ENCODE measurements around the gene NPEPL1.

The NPEPL1 gene

GRCh38 chr20:58700121-58700821 is 7.7 kb downstream of the NPEPL1 start:
- DNase-seq (ENCODE audit: low read depth in 2 of 3, low spot score in 1 of 3) = peak in 1 of 3 donors; percentile 18

- DNase-seq (ENCODE audit: low read depth in 2 of 3, low spot score in 1 of 3) = no peak
Observed at GRCh38 chr20:58700823-58701222, 8.2 kb downstream of the NPEPL1 start.

GRCh38 chr20:58701431-58702160 is 9.0 kb downstream of the NPEPL1 start:
- no peak for DNase-seq (ENCODE audit: low read depth in 2 of 3, low spot score in 1 of 3)

- DNase-seq (ENCODE audit: low read depth in 2 of 3, low spot score in 1 of 3) = no peak
Observed at GRCh38 chr20:58702161-58702510, 9.5 kb downstream of the NPEPL1 start.

- no peak for DNase-seq (ENCODE audit: low read depth in 2 of 3, low spot score in 1 of 3)
Observed at GRCh38 chr20:58702859-58703648, 10.5 kb downstream of the NPEPL1 start.

GRCh38 chr20:58703765-58704371 is 11.3 kb downstream of the NPEPL1 start:
- no peak for DNase-seq (ENCODE audit: low read depth in 2 of 3, low spot score in 1 of 3)

- no peak for DNase-seq (ENCODE audit: low read depth in 2 of 3, low spot score in 1 of 3)
Observed at GRCh38 chr20:58705208-58705926, 12.8 kb downstream of the NPEPL1 start.

- no peak for DNase-seq (ENCODE audit: low read depth in 2 of 3, low spot score in 1 of 3)
Observed at GRCh38 chr20:58706150-58706892, 13.7 kb downstream of the NPEPL1 start.

- DNase-seq (ENCODE audit: low read depth in 2 of 3, low spot score in 1 of 3) = no peak
Observed at GRCh38 chr20:58706975-58707681, 14.5 kb downstream of the NPEPL1 start.

GRCh38 chr20:58707770-58708169 is 15.2 kb downstream of the NPEPL1 start:
- no peak for DNase-seq (ENCODE audit: low read depth in 2 of 3, low spot score in 1 of 3)

- DNase-seq (ENCODE audit: low read depth in 2 of 3, low spot score in 1 of 3) = no peak
Observed at GRCh38 chr20:58708246-58708931, 15.8 kb downstream of the NPEPL1 start.

GRCh38 chr20:58709013-58709702 is 16.6 kb downstream of the NPEPL1 start:
- DNase-seq (ENCODE audit: low read depth in 2 of 3, low spot score in 1 of 3) = no peak

GRCh38 chr20:58709703-58710039 is 17.1 kb downstream of the NPEPL1 start:
- no peak for DNase-seq (ENCODE audit: low read depth in 2 of 3, low spot score in 1 of 3)

- DNase-seq (ENCODE audit: low read depth in 2 of 3, low spot score in 1 of 3) = no peak
Observed at GRCh38 chr20:58710481-58711265, 18.1 kb downstream of the NPEPL1 start.

- DNase-seq (ENCODE audit: low read depth in 2 of 3, low spot score in 1 of 3) = no peak
Observed at GRCh38 chr20:58711266-58712051, 18.9 kb downstream of the NPEPL1 start.

GRCh38 chr20:58712151-58712791 is 19.7 kb downstream of the NPEPL1 start:
- DNase-seq (ENCODE audit: low read depth in 2 of 3, low spot score in 1 of 3) = no peak
